Panc1 (cell line): ENCODE measurements around the gene CADPS2. TPM values are rescaled to one million over a fixed set of nuclear protein-coding genes. Genes with fewer than 3 reads are reported as not detected.

Experiments
- ATAC-seq: fragments of 200-7000 bp; cut with Tn5 transposase; 2 replicates; pipeline ENCODE4 v1.9.1; 2020; ENCODE audit warnings: mild to moderate bottlenecking, moderate library complexity
- BruUV-seq: library from RNA; stranded (reverse); fragments of 400-500 nt; replicated peaks from 2 replicates; lab custom pipeline; 2021; lab: Mats Ljungman, UMichigan
- CTCF ChIA-PET: fragments of 300-600 bp; sonication (Branson Sonifier 250); formaldehyde crosslinking; loops from one replicate; lab custom pipeline; 2022; ENCODE audit warnings: antibody characterized with exemption; lab: Charles Lee
- POLR2A ChIA-PET: fragments of 300-600 bp; sonication (Branson Sonifier 250); formaldehyde crosslinking; loops from one replicate; lab custom pipeline; 2022; ENCODE audit warnings: antibody characterized with exemption; lab: Charles Lee
- DNase-seq: peaks from one replicate; pipeline ENCODE4 v3.0.0-alpha.2; 2010; ENCODE audit warnings: low read depth, low spot score
- H3K27ac ChIP-seq: 2 replicates; pipeline ENCODE4 v1.5.1; 2011; ENCODE audit warnings: mild to moderate bottlenecking, low read length, inconsistent platforms
- H3K27me3 ChIP-seq: fragments of 200-500 bp; sonication (Bioruptor generic); 2 replicates; pipeline ENCODE4 v1.6.0; 2014; ENCODE audit warnings: low read length, inconsistent platforms; ENCODE audit not compliant: control insufficient read depth, insufficient read depth
- H3K36me3 ChIP-seq: fragments of 200-500 bp; sonication (Bioruptor generic); 2 replicates; pipeline ENCODE4 v1.5.1; 2014; ENCODE audit warnings: inconsistent platforms, mild to moderate bottlenecking, low read length, moderate library complexity; ENCODE audit not compliant: control insufficient read depth, insufficient read depth
- H3K4me1 ChIP-seq: 2 replicates; pipeline ENCODE4 v1.5.1; 2011; ENCODE audit warnings: inconsistent platforms, mild to moderate bottlenecking, low read length, moderate library complexity; ENCODE audit not compliant: control insufficient read depth, insufficient read depth
- H3K4me3 ChIP-seq, 2 experiments: 2 replicates each; pipeline ENCODE4 v1.5.1; 2011 to 2012; ENCODE audit warnings: low read depth in 2 of 2, low read length in 2 of 2, mild to moderate bottlenecking in 2 of 2, inconsistent platforms in 1 of 2, moderate library complexity in 1 of 2
- H3K9me3 ChIP-seq: fragments of 200-500 bp; sonication (Bioruptor generic); 2 replicates; pipeline ENCODE4 v1.5.1; 2014; ENCODE audit warnings: low read depth, mild to moderate bottlenecking, inconsistent platforms, low read length, moderate library complexity; ENCODE audit not compliant: control insufficient read depth, insufficient read depth
- POLR2AphosphoS5 ChIP-seq: IDR thresholded peaks from 2 replicates; pipeline ENCODE4 v1.6.1; 2012; ENCODE audit warnings: mild to moderate bottlenecking, low read depth, low read length, moderate library complexity
- SIN3A ChIP-seq: IDR thresholded peaks from 2 replicates; pipeline ENCODE4 v1.6.1; 2012; ENCODE audit warnings: low read depth, mild to moderate bottlenecking, low read length, moderate library complexity, borderline replicate concordance; ENCODE audit not compliant: insufficient read depth
- TCF7L2 ChIP-seq: IDR thresholded peaks from 2 replicates; pipeline ENCODE4 v1.6.1; 2011; ENCODE audit warnings: mild to moderate bottlenecking, low read depth, low read length, inconsistent platforms
- in situ Hi-C: cut with HindIII; loops from 2 replicates; pipeline ENCODE4 v1.10.0; 2016; ENCODE audit warnings: low sequenced_read_pairs, low pct_unique_long_range_greater_than_20kb
- intact Hi-C: fragments of 100-400 bp; cut with micrococcal nuclease; formaldehyde crosslinking; loops from one replicate; pipeline ENCODE4 v1.10.0; 2022; ENCODE audit not compliant: unreplicated experiment
- total RNA-seq: library from RNA; stranded (reverse); gene quantifications from one replicate; pipeline ENCODE4 v1.2.1, GENCODE V29; 2021; ENCODE audit not compliant: unreplicated experiment
- TF ChIP-seq, protein P1 (sequence below): fragments of 450-650 bp; IDR thresholded peaks from 2 replicates; pipeline ENCODE4 v1.5.1; 2017; ENCODE audit warnings: mild to moderate bottlenecking
- TF ChIP-seq, protein P2 (sequence below), 2 experiments: IDR thresholded peaks; 2 replicates each; pipeline ENCODE4 v1.6.1; 2011 to 2012; ENCODE audit warnings: low read depth in 2 of 2, control low read depth in 1 of 2, low read length in 1 of 2, mild to moderate bottlenecking in 1 of 2, moderate library complexity in 1 of 2; ENCODE audit not compliant: insufficient read depth in 1 of 2

The CADPS2 gene
- total RNA-seq, 1 experiment from 2014 or later = 1.6 TPM

DNA sequence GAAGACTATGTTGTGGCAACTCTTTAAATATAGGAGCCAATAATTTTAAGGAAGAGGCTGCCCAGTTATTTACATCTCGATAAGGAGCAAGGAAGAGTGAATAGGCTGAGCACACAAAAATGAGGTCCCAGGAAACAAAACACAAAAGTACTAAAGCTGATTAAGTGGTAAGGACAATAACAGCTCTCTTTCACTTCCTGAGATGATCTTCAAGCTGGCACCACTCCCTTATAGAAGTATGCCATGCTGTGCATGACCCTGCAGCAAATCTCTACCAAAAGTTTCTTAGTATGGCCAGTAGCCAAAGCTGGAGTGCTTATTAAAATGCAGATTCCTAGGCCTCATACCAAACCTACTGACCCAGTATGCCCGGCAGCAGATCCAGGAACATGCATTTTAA, 39.7 kb downstream of the CADPS2 start:
- in situ Hi-C loops = no loop called here
- no peak for ATAC-seq
- TF ChIP-seq SIN3A (no peak), POLR2AphosphoS5 (no peak)

DNA sequence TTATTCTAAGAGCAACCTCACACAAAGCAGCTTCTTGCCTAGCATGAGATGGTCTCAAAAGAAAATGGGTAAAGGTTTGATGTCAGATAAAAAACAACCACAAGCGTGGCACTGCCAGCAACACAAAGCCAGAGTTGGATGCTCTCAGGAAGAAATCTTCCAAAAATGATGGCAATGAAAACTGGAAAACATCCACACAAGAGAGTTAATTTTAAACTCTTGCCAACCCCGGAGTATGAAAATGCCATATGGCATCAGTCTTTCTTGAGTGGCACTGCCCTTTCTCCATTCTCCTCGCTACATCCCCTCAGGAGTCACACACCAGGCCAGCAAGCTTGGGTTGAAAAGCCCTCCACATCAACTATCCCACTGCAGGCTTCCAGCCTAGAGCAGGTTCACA, 41.0 kb downstream of the CADPS2 start:
- no peaks in the 10 kb centered on the region for H3K27me3 ChIP-seq
- H3K4me3 ChIP-seq = no peak overlapping the region
- ChIA-PET POLR2A (no interaction called here), CTCF (no interaction called here)
- H3K9me3 ChIP-seq = no peaks in the 10 kb centered on the region
- ATAC-seq (no peak), DNase-seq (no peak)
- no peak overlapping the region for H3K27ac ChIP-seq
- in situ Hi-C loops = no loop called here
- no TSS peak for BruUV-seq
- no peaks in the 10 kb centered on the region for H3K4me1 ChIP-seq
- TF ChIP-seq, protein P1, sequence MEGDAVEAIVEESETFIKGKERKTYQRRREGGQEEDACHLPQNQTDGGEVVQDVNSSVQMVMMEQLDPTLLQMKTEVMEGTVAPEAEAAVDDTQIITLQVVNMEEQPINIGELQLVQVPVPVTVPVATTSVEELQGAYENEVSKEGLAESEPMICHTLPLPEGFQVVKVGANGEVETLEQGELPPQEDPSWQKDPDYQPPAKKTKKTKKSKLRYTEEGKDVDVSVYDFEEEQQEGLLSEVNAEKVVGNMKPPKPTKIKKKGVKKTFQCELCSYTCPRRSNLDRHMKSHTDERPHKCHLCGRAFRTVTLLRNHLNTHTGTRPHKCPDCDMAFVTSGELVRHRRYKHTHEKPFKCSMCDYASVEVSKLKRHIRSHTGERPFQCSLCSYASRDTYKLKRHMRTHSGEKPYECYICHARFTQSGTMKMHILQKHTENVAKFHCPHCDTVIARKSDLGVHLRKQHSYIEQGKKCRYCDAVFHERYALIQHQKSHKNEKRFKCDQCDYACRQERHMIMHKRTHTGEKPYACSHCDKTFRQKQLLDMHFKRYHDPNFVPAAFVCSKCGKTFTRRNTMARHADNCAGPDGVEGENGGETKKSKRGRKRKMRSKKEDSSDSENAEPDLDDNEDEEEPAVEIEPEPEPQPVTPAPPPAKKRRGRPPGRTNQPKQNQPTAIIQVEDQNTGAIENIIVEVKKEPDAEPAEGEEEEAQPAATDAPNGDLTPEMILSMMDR = no peak
- TF ChIP-seq TCF7L2 = no peak
- TF ChIP-seq POLR2AphosphoS5 = no peak
- TF ChIP-seq, protein P2, sequence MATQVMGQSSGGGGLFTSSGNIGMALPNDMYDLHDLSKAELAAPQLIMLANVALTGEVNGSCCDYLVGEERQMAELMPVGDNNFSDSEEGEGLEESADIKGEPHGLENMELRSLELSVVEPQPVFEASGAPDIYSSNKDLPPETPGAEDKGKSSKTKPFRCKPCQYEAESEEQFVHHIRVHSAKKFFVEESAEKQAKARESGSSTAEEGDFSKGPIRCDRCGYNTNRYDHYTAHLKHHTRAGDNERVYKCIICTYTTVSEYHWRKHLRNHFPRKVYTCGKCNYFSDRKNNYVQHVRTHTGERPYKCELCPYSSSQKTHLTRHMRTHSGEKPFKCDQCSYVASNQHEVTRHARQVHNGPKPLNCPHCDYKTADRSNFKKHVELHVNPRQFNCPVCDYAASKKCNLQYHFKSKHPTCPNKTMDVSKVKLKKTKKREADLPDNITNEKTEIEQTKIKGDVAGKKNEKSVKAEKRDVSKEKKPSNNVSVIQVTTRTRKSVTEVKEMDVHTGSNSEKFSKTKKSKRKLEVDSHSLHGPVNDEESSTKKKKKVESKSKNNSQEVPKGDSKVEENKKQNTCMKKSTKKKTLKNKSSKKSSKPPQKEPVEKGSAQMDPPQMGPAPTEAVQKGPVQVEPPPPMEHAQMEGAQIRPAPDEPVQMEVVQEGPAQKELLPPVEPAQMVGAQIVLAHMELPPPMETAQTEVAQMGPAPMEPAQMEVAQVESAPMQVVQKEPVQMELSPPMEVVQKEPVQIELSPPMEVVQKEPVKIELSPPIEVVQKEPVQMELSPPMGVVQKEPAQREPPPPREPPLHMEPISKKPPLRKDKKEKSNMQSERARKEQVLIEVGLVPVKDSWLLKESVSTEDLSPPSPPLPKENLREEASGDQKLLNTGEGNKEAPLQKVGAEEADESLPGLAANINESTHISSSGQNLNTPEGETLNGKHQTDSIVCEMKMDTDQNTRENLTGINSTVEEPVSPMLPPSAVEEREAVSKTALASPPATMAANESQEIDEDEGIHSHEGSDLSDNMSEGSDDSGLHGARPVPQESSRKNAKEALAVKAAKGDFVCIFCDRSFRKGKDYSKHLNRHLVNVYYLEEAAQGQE (IDR thresholded peaks at IDR 0.05; ENCODE audit: insufficient read depth in 1 of 2, low read depth in 2 of 2, low read length in 1 of 2) = no peak
- no peak for TF ChIP-seq SIN3A
- H3K36me3 ChIP-seq = no peaks in the 10 kb centered on the region
- intact Hi-C loops = no loop called here

More for the DNA sequence above, 39.7 kb downstream of the CADPS2 start:
- H3K4me3 ChIP-seq = no peak overlapping the region
- no peaks in the 10 kb centered on the region for H3K27me3 ChIP-seq
- H3K4me1 ChIP-seq = no peaks in the 10 kb centered on the region
- no peaks in the 10 kb centered on the region for H3K9me3 ChIP-seq
- H3K36me3 ChIP-seq = no peaks in the 10 kb centered on the region
- H3K27ac ChIP-seq = no peak overlapping the region
- no peak for DNase-seq
- ChIA-PET POLR2A (no interaction called here), CTCF (no interaction called here)
- BruUV-seq = no TSS peak
- intact Hi-C loops = no loop called here

DNA sequence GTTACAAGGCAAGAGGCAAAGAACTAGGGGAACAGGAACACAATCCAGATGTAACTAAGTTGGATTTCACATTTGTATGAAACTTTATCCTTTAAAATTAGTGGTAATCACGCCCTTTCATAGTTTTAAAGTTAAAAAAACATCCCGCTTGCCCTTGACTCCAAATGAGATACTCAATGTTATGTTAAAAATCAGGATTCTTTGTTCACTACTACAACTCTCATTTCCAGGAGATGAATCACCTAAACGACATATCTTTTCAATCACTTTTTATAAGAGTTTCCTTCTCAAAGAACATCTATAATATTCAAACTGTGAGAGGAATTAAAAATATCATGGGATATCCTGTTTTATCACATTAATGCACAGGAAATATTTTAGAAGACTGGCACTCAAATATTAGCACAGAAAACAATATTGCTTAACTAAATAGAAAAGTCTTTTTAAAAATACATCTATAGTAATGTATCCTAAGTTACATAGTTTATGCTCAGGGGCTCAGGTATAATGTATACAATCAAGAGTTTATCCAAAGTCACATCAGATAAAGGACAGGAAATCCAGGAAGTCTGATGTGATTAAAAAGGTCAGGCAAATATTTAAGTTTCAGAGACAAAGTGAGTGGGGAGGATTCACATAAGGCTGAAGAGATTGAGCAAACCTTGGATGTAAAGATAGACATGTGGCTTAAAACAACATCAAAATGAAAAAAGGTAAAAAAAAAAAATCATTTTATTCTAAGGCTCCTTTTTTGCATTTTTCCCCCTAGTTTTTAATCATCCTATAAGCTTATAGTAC, 41.9 kb downstream of the CADPS2 start:
- no TSS peak for BruUV-seq
- no peaks in the 10 kb centered on the region for H3K9me3 ChIP-seq
- no peak overlapping the region for H3K4me3 ChIP-seq
- in situ Hi-C loops = no loop called here
- intact Hi-C loops = no loop called here
- TF ChIP-seq, protein P1 = no peak
- TF ChIP-seq TCF7L2 (no peak), POLR2AphosphoS5 (no peak), SIN3A (no peak)
- TF ChIP-seq, protein P2 (IDR thresholded peaks at IDR 0.05; ENCODE audit: insufficient read depth in 1 of 2, low read depth in 2 of 2, low read length in 1 of 2) = no peak
- H3K27me3 ChIP-seq = no peaks in the 10 kb centered on the region
- ATAC-seq (no peak), DNase-seq (no peak)
- H3K36me3 ChIP-seq = no peaks in the 10 kb centered on the region
- ChIA-PET POLR2A (no interaction called here), CTCF (no interaction called here)
- no peak overlapping the region for H3K27ac ChIP-seq
- H3K4me1 ChIP-seq = no peaks in the 10 kb centered on the region
